BE2C (cell line): Measurements from ENCODE around the gene NGEF.

Experiments
- DNase-seq: peaks from one replicate; pipeline ENCODE4 v3.0.0-alpha.2; 2020
- H3K27me3 ChIP-seq: fragments of 250-450 bp; sonication (Bioruptor Pico); 2 replicates; pipeline ENCODE4 v1.5.1; 2020; ENCODE audit warnings: mild to moderate bottlenecking
- H3K36me3 ChIP-seq: fragments of 250-450 bp; sonication (Bioruptor Pico); 2 replicates; pipeline ENCODE4 v1.5.1; 2020; ENCODE audit warnings: mild to moderate bottlenecking
- H3K4me1 ChIP-seq: fragments of 250-450 bp; sonication (Bioruptor Pico); 2 replicates; pipeline ENCODE4 v1.5.1; 2020
- H3K4me3 ChIP-seq: 2 replicates; pipeline ENCODE4 v1.5.1; 2011; ENCODE audit warnings: low read depth, low read length
- H3K9me3 ChIP-seq: fragments of 250-450 bp; sonication (Bioruptor Pico); 2 replicates; pipeline ENCODE4 v1.5.1; 2020
- CTCF ChIP-seq: IDR thresholded peaks from 2 replicates; pipeline ENCODE4 v1.5.1; 2012; ENCODE audit warnings: mild to moderate bottlenecking, low read depth, low read length

Gene NGEF

GRCh38 chr2:233039212-233039845 is 26.3 kb upstream of the NGEF start:
- Histone ChIP-seq H3K4me3 (no peak overlapping the region), H3K36me3 (no peaks in the 10 kb centered on the region), H3K9me3 (no peaks in the 10 kb centered on the region; the same call in 1 of the 2 replicates), H3K27me3 (peaks cover 4% of the 10 kb centered on the region), H3K4me1 (no peaks in the 10 kb centered on the region)
- no peak for DNase-seq
- no peak for TF ChIP-seq CTCF

- Histone ChIP-seq H3K4me3 (no peak overlapping the region), H3K36me3 (no peaks in the 10 kb centered on the region), H3K27me3 (no peaks in the 10 kb centered on the region), H3K4me1 (no peaks in the 10 kb centered on the region), H3K9me3 (no peaks in the 10 kb centered on the region; the same call in 1 of the 2 replicates)
- DNase-seq = no peak
- TF ChIP-seq CTCF = no peak
Measured at GRCh38 chr2:233037078-233037477, 24.0 kb upstream of the NGEF start.

- TF ChIP-seq CTCF = no peak
- Histone ChIP-seq H3K4me1 (no peaks in the 10 kb centered on the region), H3K27me3 (no peaks in the 10 kb centered on the region), H3K36me3 (no peaks in the 10 kb centered on the region), H3K9me3 (no peaks in the 10 kb centered on the region; the same call in 1 of the 2 replicates), H3K4me3 (no peak overlapping the region)
- no peak for DNase-seq
Measured at GRCh38 chr2:233036162-233036838, 23.2 kb upstream of the NGEF start.

- H3K4me3 ChIP-seq = no peak overlapping the region
- no peaks in the 10 kb centered on the region; the same call in 1 of the 2 replicates for H3K9me3 ChIP-seq
- no peaks in the 10 kb centered on the region for H3K36me3 ChIP-seq
- no peak for TF ChIP-seq CTCF
- H3K4me1 ChIP-seq = no peaks in the 10 kb centered on the region
- no peaks in the 10 kb centered on the region for H3K27me3 ChIP-seq
- no peak for DNase-seq
Measured at GRCh38 chr2:233035426-233036161, 22.5 kb upstream of the NGEF start.

GRCh38 chr2:233034091-233034882 is 21.2 kb upstream of the NGEF start:
- TF ChIP-seq CTCF = no peak
- H3K27me3 ChIP-seq = no peaks in the 10 kb centered on the region
- no peak overlapping the region for H3K4me3 ChIP-seq
- no peaks in the 10 kb centered on the region; the same call in 1 of the 2 replicates for H3K9me3 ChIP-seq
- H3K36me3 ChIP-seq = no peaks in the 10 kb centered on the region
- no peak for DNase-seq
- H3K4me1 ChIP-seq = no peaks in the 10 kb centered on the region
